Uterus (tissue), 4 donors: ENCODE data around the gene KBTBD12. TPM values are rescaled to one million over a fixed set of nuclear protein-coding genes. Genes with fewer than 3 reads are reported as not detected.
"Not testable (repeated sequence)": the region's sequence is repeated elsewhere in the genome, so short reads cannot be mapped to it uniquely, and the experiment has no call there.

Experiments used
- DNase-seq, 2 donors: peaks; one replicate each; pipeline ENCODE4 v3.0.0-alpha.2; 2019 to 2020
- H3K27ac ChIP-seq, 2 donors: fragments of 200-600 bp; sonication (generic); 1 replicate in 1 of 2; 2 replicates in 1 of 2; pipeline ENCODE4 v1.5.1; 2016 to 2018
- H3K27me3 ChIP-seq, 2 donors: fragments of 200-600 bp; sonication (generic); one replicate each; pipeline ENCODE4 v1.5.1; 2018 to 2019; ENCODE audit warnings: control low read depth in 1 of 2
- H3K36me3 ChIP-seq, 2 donors: fragments of 200-600 bp; sonication (generic); one replicate each; pipeline ENCODE4 v1.5.1; 2019; ENCODE audit warnings: control low read depth in 1 of 2
- H3K4me1 ChIP-seq, 2 donors: fragments of 200-600 bp; sonication (generic); one replicate each; pipeline ENCODE4 v1.5.1; 2018 to 2019; ENCODE audit warnings: control low read depth in 1 of 2
- H3K4me3 ChIP-seq, 2 donors: fragments of 200-600 bp; sonication (generic); 1 replicate in 1 of 2; 2 replicates in 1 of 2; pipeline ENCODE4 v1.5.1; 2018 to 2019; ENCODE audit warnings: mild to moderate bottlenecking in 1 of 2
- H3K9me3 ChIP-seq, 2 donors: fragments of 200-600 bp; sonication (generic); one replicate each; pipeline ENCODE4 v1.5.1; 2019; ENCODE audit warnings: control low read depth in 1 of 2
- POLR2A ChIP-seq, 2 donors: fragments of 450-650 bp; IDR thresholded peaks; one replicate each; pipeline ENCODE4 v1.6.1; 2016; ENCODE audit warnings: antibody characterized with exemption in 2 of 2, mild to moderate bottlenecking in 1 of 2, moderate library complexity in 1 of 2
- intact Hi-C: fragments of 100-400 bp; cut with DNase I; formaldehyde crosslinking; loops from one replicate; pipeline ENCODE4 v1.15.1; 2023; ENCODE audit warnings: low total_unique reads
- total RNA-seq, 4 donors: library from RNA; depleted of rRNA in 3 of 4; stranded (reverse); fragments of >200 nt in 3 of 4; gene quantifications; one replicate each; pipeline versions ENCODE4 v1.1.0 to v1.2.4, GENCODE V29; 2014 to 2023
- TF ChIP-seq, protein P1 (sequence below), 4 experiments: fragments of 200-600 bp in 2 of 4; fragments of 450-650 bp in 2 of 4; sonication (generic) in 2 of 4; IDR thresholded peaks; one replicate each; pipeline ENCODE4 v1.5.1; 2016 to 2019; ENCODE audit warnings: antibody characterized with exemption in 4 of 4, mild to moderate bottlenecking in 2 of 4, moderate library complexity in 1 of 4
- donor health status: DM: yes; HTN: yes; CAD: no.

Gene KBTBD12
- total RNA-seq, 4 donors from 2014 or later = 0.59 to 2.8 (median 2.1) TPM; not detected in 1

DNA sequence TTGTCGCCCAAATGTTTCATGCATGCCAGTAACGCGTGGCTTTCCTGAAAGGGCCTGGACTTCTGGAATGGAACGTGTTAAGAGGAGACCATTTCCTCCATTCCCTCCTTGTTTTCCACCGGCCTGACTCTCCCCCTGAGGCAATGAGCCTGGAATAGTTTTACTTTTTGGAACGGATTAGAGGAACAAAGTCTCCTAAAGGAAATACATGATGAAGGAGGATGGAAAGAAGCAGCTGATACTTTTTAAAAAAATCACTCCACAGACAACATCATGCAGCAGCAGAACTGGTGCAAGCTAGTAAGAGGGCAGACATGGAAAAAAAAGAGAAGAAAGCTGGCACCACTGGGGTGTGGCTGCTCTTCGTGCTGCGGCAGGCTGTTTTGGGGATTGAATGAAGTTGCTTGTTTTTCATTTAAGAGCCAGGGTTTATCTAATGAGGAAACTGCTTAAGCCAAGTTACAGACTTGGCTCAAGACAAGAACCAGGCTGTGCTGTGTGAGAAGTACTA lies 3.6 kb upstream of the KBTBD12 start:
- DNase-seq = no peak
- Histone ChIP-seq H3K4me3 (no peak overlapping the region), H3K36me3 (no peaks in the 10 kb centered on the region), H3K9me3 (no peaks in the 10 kb centered on the region), H3K27ac (peak overlapping the region; percentile 59 to 74), H3K27me3 (no peaks in the 10 kb centered on the region), H3K4me1 (no peaks in the 10 kb centered on the region)
- TF ChIP-seq, protein P1, sequence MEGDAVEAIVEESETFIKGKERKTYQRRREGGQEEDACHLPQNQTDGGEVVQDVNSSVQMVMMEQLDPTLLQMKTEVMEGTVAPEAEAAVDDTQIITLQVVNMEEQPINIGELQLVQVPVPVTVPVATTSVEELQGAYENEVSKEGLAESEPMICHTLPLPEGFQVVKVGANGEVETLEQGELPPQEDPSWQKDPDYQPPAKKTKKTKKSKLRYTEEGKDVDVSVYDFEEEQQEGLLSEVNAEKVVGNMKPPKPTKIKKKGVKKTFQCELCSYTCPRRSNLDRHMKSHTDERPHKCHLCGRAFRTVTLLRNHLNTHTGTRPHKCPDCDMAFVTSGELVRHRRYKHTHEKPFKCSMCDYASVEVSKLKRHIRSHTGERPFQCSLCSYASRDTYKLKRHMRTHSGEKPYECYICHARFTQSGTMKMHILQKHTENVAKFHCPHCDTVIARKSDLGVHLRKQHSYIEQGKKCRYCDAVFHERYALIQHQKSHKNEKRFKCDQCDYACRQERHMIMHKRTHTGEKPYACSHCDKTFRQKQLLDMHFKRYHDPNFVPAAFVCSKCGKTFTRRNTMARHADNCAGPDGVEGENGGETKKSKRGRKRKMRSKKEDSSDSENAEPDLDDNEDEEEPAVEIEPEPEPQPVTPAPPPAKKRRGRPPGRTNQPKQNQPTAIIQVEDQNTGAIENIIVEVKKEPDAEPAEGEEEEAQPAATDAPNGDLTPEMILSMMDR (IDR thresholded peaks at IDR 0.05) = no peak
- no peak for TF ChIP-seq POLR2A (IDR thresholded peaks at IDR 0.05)
- intact Hi-C loops = no loop called here

GRCh38 chr3:127913841-127914240 lies 1.2 kb upstream of the KBTBD12 start:
- H3K27me3 ChIP-seq, H3K9me3 ChIP-seq, DNase-seq, H3K36me3 ChIP-seq, H3K4me1 ChIP-seq, H3K4me3 ChIP-seq, intact Hi-C loops: not testable (repeated sequence)
- peak overlapping the region in 1 of 2 donors; percentile 65 for H3K27ac ChIP-seq

DNA sequence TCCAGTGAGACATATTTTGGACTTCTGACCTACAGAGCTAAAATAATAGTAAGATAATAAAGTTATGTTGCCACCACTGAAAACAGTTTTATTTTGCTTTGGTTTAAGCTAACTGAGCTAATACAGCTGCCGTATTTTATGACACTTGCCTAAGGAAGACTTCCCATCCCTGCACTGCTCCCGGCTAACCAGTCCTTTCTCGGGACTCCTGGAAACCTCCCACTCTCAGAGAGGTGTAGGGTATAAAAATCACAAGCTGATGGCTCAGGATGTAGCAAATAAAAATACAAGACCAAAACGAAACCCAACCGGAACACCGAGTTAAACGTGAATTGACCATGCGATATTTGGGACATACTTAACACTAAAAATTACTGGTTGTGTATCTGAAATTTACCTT lies 448 bp upstream of the KBTBD12 start:
- peak overlapping the region; percentile 6 to 65 for H3K27ac ChIP-seq
- H3K36me3 ChIP-seq = no peaks in the 10 kb centered on the region
- no peak for TF ChIP-seq POLR2A (IDR thresholded peaks at IDR 0.05)
- TF ChIP-seq, protein P1 (IDR thresholded peaks at IDR 0.05) = no peak
- H3K4me1 ChIP-seq = no peaks in the 10 kb centered on the region
- H3K4me3 ChIP-seq = peak overlapping the region; percentile 35 to 39
- H3K27me3 ChIP-seq = no peaks in the 10 kb centered on the region
- no peaks in the 10 kb centered on the region for H3K9me3 ChIP-seq
- DNase-seq = no peak
- intact Hi-C loops = no loop called here

DNA sequence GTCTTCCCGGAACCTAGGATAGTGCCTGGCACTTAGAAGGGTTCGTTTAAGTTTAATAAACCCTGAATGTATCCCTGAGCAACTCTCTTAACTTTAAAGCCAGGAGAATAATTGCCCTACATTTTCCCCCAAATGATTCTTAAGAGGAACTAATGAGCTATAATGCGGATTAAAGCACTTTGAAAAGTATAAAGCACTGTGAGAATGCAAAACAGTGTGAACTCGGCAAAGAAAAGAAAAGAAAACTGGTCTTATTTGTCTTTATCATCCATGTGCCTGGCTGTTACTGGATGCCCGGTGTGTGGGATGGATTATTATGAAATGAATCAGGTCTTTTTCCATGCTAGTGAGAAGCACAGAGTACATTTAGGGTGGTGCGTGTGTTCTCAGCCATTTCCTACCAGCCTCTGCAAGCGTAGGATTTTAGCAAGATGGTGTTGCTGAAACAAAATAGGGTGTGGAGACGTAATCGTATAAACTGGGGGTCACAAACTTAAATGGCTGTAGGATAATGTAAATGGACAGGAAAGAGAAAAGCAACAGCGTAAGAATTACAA lies 983 bp downstream of the KBTBD12 start:
- DNase-seq = no peak
- no peaks in the 10 kb centered on the region for H3K27me3 ChIP-seq
- peak overlapping the region in 1 of 2 donors; percentile 65 for H3K27ac ChIP-seq
- no peaks in the 10 kb centered on the region for H3K4me1 ChIP-seq
- H3K4me3 ChIP-seq = no peak overlapping the region
- H3K36me3 ChIP-seq = no peaks in the 10 kb centered on the region
- intact Hi-C loops = no loop called here
- TF ChIP-seq, protein P1 (IDR thresholded peaks at IDR 0.05) = no peak
- TF ChIP-seq POLR2A (IDR thresholded peaks at IDR 0.05) = no peak
- H3K9me3 ChIP-seq = no peaks in the 10 kb centered on the region

- H3K36me3 ChIP-seq = no peaks in the 10 kb centered on the region
- H3K4me3 ChIP-seq = no peak overlapping the region
- H3K4me1 ChIP-seq = no peaks in the 10 kb centered on the region
- no peak for DNase-seq
- H3K27me3 ChIP-seq = no peaks in the 10 kb centered on the region
- no peak for TF ChIP-seq POLR2A (IDR thresholded peaks at IDR 0.05)
- TF ChIP-seq, protein P1 (IDR thresholded peaks at IDR 0.05) = no peak
- no peak overlapping the region for H3K27ac ChIP-seq
- intact Hi-C loops = no loop called here
- no peaks in the 10 kb centered on the region for H3K9me3 ChIP-seq
These were observed 5.7 kb downstream of the KBTBD12 start for GRCh38 chr3:127920738-127921137.

- no peak overlapping the region for H3K27ac ChIP-seq
- DNase-seq = no peak
- no peaks in the 10 kb centered on the region for H3K36me3 ChIP-seq
- TF ChIP-seq, protein P1 (IDR thresholded peaks at IDR 0.05) = no peak
- no peak for TF ChIP-seq POLR2A (IDR thresholded peaks at IDR 0.05)
- H3K27me3 ChIP-seq = no peaks in the 10 kb centered on the region
- no peaks in the 10 kb centered on the region for H3K9me3 ChIP-seq
- no peaks in the 10 kb centered on the region for H3K4me1 ChIP-seq
- intact Hi-C loops = no loop called here
- no peak overlapping the region for H3K4me3 ChIP-seq
These were observed 8.6 kb downstream of the KBTBD12 start for GRCh38 chr3:127923611-127924010.
